ENCODE measurements around the gene THAP4. TPM values are rescaled to one million over a fixed set of nuclear protein-coding genes. Genes with fewer than 3 reads are reported as not detected.
A peak's percentile ranks its signal among the peaks of the same experiment; 100 is the strongest.

The THAP4 gene, protein sequence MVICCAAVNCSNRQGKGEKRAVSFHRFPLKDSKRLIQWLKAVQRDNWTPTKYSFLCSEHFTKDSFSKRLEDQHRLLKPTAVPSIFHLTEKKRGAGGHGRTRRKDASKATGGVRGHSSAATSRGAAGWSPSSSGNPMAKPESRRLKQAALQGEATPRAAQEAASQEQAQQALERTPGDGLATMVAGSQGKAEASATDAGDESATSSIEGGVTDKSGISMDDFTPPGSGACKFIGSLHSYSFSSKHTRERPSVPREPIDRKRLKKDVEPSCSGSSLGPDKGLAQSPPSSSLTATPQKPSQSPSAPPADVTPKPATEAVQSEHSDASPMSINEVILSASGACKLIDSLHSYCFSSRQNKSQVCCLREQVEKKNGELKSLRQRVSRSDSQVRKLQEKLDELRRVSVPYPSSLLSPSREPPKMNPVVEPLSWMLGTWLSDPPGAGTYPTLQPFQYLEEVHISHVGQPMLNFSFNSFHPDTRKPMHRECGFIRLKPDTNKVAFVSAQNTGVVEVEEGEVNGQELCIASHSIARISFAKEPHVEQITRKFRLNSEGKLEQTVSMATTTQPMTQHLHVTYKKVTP
- total RNA-seq = 43.3 and 51.7 TPM in 2 replicates

DNA sequence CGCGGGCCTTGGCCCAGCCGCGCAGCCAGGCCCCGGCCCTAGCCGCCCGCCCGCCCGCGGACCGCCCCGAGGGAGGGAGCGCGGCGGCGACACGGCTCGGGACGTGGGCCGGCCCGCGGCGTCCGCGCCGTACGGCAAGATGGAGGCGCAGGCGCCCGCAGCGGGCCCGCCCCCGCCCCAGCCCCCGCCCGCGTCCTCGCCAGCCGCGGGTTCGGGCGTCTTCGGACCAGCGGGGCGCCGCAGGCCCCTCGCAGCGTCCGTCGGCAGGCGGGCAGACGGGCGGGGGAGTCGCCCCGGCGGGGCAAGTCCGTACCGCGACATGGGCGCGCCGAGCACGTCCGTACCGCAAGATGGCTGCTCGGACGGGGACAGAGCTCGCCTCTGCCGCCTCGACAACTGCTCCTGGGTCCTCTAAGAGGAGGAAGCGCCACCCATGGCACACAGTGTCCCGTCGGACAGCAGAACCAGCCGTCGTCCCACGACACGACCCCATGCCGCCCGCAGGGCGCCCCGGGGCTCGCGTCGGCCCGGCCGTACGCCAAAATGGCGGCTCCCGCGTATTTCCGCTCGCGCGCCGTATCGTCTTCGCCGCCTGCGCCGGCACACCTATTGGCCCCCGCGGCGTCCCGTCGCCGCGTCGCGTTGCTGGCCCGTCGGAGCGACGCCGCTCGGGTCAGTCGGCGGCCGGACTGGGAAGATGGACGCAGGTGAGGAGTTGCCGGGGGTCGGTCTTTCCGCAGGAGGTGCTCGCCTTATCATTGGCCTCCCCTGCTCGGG is at the start of gene THAP4, which contains the start of gene ATG4B:
TSS of gene THAP4 (minus strand) at position 141 of the 777 bp plus-strand sequence. CDS start 141 bp downstream, outside the sequence.
TSS of gene ATG4B (plus strand) at position 676 of the 777 bp plus-strand sequence. CDS start at position 698, 22 bp downstream.
- TF ChIP-seq, protein P1, sequence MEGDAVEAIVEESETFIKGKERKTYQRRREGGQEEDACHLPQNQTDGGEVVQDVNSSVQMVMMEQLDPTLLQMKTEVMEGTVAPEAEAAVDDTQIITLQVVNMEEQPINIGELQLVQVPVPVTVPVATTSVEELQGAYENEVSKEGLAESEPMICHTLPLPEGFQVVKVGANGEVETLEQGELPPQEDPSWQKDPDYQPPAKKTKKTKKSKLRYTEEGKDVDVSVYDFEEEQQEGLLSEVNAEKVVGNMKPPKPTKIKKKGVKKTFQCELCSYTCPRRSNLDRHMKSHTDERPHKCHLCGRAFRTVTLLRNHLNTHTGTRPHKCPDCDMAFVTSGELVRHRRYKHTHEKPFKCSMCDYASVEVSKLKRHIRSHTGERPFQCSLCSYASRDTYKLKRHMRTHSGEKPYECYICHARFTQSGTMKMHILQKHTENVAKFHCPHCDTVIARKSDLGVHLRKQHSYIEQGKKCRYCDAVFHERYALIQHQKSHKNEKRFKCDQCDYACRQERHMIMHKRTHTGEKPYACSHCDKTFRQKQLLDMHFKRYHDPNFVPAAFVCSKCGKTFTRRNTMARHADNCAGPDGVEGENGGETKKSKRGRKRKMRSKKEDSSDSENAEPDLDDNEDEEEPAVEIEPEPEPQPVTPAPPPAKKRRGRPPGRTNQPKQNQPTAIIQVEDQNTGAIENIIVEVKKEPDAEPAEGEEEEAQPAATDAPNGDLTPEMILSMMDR (IDR thresholded peaks at IDR 0.05; ENCODE audit: insufficient read depth, low read length, poor library complexity, severe bottlenecking) = no peak
- Histone ChIP-seq H3K36me3 (ENCODE audit: control insufficient read depth, insufficient read depth, low read length) (peaks cover 6% of the 10 kb centered on the region), H3K27me3 (ENCODE audit: control insufficient read depth, insufficient read depth, low read length) (no peaks in the 10 kb centered on the region), H3K4me3 (ENCODE audit: low read depth, low read length) (peak within 1 kb of the TSS; percentile 97)
- peak; percentile 35 for DNase-seq (ENCODE audit: low read depth)

DNA sequence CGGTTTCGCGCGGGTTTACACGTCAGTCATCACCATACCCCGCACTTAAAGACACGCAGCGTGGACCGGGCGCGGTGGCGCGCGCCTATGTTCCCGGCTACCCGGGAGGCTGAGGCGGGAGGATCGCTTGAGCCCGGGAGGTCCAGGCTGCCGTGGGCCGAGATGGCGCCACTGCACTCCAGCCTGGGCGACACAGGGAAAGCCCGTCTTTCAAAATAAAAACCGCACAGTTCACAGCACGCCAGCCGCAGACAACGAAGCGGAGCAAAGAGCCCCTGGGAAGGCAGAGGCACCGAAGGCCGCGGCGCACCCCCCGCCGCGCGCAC is 49.3 kb upstream of the THAP4 start:
- DNase-seq (ENCODE audit: low read depth) = no peak
- no peaks in the 10 kb centered on the region for H3K36me3 ChIP-seq (ENCODE audit: control insufficient read depth, insufficient read depth, low read length)
- peak overlapping the region; percentile 70 for H3K4me3 ChIP-seq (ENCODE audit: low read depth, low read length)
- H3K27me3 ChIP-seq (ENCODE audit: control insufficient read depth, insufficient read depth, low read length) = no peaks in the 10 kb centered on the region
- TF ChIP-seq, protein P1 (IDR thresholded peaks at IDR 0.05; ENCODE audit: insufficient read depth, low read length, poor library complexity, severe bottlenecking) = no peak

DNA sequence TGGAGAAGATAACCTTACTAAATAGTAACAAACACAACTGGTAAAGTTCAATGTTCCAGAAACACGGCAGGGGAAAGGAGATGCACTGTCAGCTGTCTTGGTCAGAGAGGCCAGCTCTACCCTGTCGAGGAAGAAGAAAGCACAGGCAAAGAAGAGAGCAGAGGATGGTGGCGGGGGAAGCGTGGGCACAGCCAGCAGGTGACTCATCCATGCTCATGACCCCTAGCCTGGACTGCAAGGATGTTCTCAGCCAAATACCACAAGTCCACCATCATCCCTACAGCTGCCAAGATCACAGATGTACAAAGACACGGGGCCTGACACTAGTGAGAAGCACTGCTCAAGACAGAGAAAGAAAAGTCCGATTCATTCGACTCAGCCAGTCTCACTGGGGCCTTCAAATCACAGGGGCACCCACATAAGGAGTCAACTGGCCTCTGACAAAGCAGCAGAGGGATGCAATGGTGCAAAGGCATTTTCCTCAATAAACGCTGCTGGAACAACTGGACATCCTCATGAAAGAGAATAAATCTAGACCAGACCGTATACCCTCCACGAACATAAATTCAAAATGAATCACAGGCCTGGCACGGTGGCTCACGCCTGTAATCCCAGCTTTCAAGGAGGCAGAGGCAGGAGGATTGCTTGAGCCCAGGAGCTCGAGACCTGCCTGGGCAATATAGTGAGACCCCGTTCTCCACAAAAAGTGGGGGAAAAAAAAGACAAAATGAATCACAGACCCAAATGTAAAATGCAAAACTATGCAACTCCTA is 44.1 kb upstream of the THAP4 start:
- TF ChIP-seq, protein P1 (IDR thresholded peaks at IDR 0.05; ENCODE audit: insufficient read depth, low read length, poor library complexity, severe bottlenecking) = no peak
- peak; percentile 93 for DNase-seq (ENCODE audit: low read depth)
- no peak overlapping the region for H3K4me3 ChIP-seq (ENCODE audit: low read depth, low read length)

DNA sequence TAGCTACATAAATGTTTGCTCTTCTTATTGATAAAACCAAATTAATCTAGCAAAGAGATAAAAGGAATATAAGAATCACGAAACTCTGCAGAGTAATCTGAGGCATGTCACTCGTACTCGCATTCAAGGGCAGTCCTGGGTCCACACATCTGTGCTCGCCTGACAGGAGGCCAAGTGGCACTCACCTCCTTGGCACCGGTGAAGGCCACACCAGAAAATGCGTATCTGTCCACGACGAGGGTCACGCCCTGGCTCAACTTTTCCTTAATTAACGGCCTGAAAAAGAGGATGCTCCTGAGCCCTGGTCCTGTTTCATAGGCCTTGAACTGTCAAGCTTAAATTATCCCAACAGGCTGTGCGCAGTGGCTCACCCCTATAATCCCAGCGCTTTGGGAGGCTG is 43.1 kb upstream of the THAP4 start:
- no peak overlapping the region for H3K4me3 ChIP-seq (ENCODE audit: low read depth, low read length)
- peaks cover 7% of the 10 kb centered on the region for H3K36me3 ChIP-seq (ENCODE audit: control insufficient read depth, insufficient read depth, low read length)
- no peaks in the 10 kb centered on the region for H3K27me3 ChIP-seq (ENCODE audit: control insufficient read depth, insufficient read depth, low read length)
- DNase-seq (ENCODE audit: low read depth) = no peak
- TF ChIP-seq, protein P1 (IDR thresholded peaks at IDR 0.05; ENCODE audit: insufficient read depth, low read length, poor library complexity, severe bottlenecking) = no peak

More for the DNA sequence above, 44.1 kb upstream of the THAP4 start:
- Histone ChIP-seq H3K27me3 (ENCODE audit: control insufficient read depth, insufficient read depth, low read length) (no peaks in the 10 kb centered on the region), H3K36me3 (ENCODE audit: control insufficient read depth, insufficient read depth, low read length) (peaks cover 7% of the 10 kb centered on the region)

DNA sequence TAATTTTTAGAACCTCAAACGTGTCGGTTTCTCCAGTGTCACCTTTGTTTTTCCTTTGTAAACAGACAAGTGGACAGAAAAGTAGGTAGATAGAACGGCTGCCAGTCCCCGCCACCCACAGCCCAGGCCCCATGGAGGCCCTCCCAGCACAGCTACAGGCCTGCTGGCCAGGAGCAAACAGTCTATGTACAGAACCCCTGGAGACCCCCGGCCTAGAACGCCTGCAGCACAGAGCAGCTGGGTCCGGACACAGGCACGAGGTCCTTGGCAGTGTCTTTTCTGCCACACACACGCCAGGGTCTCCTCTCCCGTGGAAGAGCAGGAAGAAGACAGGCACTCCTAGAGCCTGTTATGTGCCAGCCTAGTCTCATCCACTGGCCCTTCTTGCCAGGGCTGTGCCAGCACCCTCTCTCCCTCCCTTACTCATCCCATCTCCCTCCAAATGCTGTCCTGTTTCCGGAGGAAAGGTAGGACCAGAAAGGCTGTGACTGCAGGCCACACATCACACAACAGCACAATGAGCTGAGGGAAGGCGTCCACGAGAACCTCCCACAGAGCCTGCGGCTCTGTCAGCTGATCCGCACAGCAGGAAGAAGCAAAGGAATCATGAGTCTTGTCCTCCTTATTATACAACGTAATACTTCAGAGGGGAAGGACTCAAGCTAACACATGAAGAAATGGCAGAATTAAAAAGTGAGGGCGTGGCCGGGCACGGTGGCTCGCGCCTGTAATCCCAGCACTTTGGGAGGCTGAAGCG is 42.0 kb upstream of the THAP4 start:
- Histone ChIP-seq H3K27me3 (ENCODE audit: control insufficient read depth, insufficient read depth, low read length) (no peaks in the 10 kb centered on the region), H3K36me3 (ENCODE audit: control insufficient read depth, insufficient read depth, low read length) (peaks cover 7% of the 10 kb centered on the region), H3K4me3 (ENCODE audit: low read depth, low read length) (no peak overlapping the region)
- DNase-seq (ENCODE audit: low read depth) = no peak
- TF ChIP-seq, protein P1 (IDR thresholded peaks at IDR 0.05; ENCODE audit: insufficient read depth, low read length, poor library complexity, severe bottlenecking) = no peak

Measured in kidney epithelial cell (primary cell).